ENCODE results near the gene INCENP.
A peak's percentile ranks its signal among the peaks of the same experiment; 100 is the strongest.
"Not testable (repeated sequence)": the region's sequence is repeated elsewhere in the genome, so short reads cannot be mapped to it uniquely, and the experiment has no call there.

Gene INCENP

DNA sequence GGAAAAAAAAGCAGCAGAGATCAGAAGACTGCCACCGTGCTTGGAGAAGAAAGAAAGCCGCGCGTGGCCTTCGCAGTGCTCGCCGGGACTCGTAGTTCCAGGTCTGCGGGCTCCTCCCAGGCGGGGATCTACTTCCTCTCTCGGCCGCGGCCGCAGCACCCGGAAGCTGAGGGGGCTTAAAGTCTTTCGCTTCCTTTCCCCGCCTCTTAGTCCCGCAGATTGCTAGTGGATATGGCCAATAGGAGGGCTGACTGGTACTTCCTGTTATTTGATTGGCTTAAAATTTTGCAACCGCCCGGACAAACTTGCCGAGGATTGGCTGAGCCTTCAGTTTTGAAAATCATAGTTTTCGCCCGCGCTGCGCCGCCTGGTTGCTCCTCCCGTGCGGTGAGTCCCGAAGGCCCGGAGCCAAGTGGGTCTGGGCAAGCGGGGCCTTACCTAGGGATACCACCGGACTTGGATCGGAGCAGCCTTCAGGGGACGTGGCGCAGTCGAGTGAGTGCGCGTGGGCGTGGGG lies at the start of gene INCENP:
Gene INCENP, plus strand, starts transcription at position 343 of the 517 bp plus-strand sequence. CDS start 4,151 bp downstream, outside the sequence.
- FAIRE-seq: peak; percentile 97

DNA sequence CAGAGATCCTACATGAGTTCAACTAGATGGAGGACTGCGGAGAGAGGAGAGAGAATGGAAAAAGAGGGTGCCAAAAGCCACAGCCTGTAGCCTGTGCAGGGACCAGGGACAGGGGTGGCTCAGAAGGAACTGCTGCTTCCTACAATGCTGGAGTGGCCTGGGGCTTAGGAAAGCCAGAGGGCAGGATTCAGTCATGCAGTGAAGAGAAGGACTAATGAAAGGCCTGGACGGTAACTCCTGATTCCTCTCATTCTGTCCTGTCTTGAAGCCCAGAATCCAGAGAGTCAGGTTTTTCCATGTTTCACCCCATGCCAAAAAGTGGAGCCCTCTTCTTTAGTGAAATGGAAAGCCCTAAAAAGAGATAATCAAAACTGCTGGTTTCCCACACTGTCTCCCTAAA lies 48.4 kb upstream of the INCENP start:
- FAIRE-seq: no peak

DNA sequence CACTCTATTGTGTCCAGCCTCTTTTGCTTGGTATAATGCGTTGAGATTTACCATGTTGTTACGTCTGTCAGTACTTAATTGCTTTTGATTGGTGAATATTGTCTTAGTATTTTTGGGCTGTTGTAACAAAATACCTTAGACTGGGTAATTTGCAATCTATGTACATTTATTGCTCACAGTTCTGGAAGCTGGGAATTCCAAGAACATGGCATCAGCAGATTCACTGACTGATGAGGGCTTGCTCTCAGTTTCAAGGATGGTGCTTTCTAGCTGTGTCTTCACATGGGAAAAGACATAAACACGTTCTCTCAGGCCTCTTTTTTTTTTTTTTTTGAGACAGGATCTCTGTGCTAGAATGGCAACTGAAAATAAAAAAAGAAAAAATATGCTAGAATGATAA lies 46.7 kb upstream of the INCENP start:
- no peak for FAIRE-seq

DNA sequence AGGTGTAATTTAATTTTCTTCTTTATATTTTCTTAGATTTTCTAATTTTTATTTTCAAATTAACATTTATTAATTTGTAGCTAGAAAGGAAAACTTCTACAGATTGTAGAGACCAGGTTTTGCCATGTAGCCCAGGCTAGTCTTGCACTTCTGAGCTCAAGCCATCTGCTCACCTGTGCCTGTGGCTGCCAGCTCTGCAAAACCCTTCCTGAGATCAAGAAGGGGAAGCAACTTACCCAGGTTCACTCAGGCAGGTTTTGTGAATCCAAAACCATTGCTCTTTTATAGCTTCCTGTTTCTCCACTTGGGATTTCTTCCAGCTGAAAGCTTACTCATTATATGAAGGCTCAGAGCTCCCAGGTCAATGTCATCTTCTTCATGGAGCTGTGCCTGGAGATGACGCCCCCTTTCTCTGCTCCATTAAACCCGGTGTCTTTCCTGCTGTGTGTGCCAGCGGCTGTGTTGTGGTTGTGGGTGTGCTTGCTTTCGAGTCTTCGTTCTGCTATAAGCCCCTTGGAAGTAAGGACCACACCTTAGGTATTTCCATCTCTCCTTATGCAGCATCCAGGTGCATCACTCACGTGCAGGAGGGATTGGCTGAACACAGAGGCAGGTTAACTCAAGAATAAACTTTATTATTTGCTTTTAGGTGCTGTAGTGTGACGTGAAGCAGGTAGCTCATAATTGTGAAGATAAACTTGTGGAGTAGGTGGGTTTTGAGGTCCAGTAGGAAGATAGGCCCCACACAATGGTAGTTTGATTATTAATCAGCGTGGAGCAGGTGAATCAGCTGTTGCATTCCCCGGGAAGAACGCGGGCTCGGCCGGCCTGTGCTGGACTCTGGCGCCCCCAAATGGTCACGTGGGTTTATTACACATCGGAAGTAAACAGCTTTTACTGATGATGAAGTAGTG lies 42.2 kb upstream of the INCENP start:
- no peak for FAIRE-seq

DNA sequence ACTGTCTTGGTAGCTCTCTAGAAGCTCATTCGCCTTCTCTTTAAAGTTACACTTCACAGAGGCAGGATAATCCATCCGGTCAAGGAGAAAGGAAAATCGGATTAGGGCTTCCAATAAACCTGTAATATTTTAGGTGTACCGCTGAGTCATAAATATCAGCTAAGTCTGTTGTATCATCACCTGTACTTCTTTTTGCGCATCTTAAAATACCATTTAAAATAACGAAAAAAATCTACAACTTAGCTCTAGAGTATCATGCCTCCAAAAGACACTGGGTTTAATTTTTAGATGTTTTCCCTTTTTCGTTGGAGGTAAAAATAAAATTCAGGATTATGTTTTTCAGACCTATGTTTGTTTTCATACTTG lies 41.5 kb upstream of the INCENP start:
- no peak for FAIRE-seq

DNA sequence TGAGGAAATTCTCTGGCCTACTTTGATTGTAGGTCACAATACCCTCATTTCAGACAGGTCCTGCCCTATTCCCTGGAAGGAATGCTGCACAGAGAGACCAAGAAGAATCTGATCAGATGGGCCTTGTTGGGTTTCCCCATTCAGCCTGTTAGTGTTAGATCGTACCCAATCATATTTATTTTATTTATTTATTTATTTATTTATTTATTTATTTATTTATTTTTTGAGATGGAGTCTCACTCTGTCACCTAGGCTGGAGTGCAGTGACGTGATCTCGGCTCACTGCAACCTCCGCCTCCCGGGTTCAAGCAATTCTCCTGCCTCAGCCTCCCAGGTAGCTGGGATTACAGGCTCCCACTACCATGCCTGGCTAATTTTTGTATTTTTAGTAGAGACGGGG lies 39.0 kb upstream of the INCENP start:
- FAIRE-seq: not testable (repeated sequence)

DNA sequence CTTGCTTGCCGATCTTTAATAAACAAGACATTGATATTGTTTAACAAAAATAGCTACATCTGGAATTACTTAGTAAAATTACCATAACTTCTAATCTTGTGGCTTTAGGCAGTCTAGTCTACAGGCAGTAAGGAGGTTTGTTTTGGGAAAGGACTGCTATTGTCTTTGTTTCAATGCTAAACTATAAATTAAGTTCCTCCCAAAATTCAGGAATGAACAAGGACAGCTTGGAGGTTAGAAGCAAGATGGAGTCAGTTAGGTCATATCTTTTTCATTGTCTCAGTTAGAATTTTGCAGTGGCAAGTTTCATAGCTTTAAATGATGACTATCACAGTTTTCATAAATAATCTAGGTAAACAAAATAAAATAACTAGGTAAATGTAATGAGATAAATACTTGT lies 36.1 kb upstream of the INCENP start:
- FAIRE-seq: no peak

DNA sequence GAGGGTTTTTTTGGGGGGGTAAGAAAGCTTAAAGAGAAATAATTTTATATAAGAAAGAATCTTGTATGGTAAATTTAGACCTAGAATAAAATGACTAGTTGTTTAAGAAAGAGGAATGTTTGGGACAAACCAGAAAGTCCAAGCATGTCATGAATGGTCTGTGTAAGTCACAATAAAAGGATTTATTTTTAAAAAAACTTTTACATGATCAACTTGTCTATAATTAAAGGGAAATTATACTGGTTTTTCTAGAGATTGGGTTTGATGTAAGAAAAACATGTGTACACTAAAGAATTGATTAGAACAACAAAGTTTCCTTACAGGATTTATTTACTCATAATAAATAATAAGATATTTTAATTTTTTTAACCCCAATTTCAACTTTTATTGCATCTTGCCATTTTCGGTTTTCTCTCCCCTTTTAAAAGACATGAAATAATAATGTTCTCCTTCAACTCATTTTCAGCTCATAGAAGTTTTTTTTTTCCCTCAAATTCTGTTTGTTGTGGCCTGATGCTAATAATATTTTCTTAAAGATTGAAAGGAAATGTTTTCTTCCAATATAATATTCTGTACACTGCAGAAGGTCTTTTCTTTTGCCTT lies 35.4 kb upstream of the INCENP start:
- FAIRE-seq: peak; percentile 80

DNA sequence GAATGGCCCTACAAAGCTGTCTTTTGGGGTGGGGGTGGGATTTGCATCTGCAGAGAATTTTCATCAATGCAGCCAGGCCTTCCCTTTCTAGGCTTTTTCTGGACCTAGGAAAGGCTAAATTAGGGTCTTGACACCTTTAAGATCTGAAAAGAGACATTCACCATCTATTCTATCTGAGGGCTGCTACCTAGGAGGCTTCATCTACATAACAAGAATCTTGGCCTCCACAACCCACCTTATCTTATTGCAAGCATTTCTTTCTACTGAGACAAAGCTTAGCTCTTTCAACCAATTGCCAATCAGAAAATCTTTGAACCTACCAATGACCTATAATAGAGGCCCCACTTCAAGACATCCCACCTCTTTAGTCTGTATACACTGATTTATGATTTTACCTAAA lies 20.7 kb upstream of the INCENP start:
- no peak for FAIRE-seq

DNA sequence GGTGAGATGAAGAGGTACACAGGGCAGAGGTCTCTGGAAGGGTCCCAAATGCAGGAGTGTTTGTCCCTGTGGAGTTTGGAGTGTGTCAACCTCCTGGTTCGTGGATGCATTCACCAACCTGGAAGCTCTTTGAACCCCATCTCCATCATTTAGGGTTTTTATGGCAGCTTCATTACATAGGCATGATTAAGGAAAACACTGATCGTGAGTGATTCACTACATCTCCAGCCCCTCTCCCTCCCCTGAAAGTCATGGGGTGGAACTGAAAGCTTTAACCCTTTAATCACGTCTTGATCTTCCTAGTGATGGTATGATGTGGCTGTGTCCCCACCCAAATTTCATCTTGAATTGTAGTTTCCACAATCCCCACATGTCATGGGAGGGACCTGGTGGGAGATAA lies 19.8 kb upstream of the INCENP start:
- FAIRE-seq: no peak

DNA sequence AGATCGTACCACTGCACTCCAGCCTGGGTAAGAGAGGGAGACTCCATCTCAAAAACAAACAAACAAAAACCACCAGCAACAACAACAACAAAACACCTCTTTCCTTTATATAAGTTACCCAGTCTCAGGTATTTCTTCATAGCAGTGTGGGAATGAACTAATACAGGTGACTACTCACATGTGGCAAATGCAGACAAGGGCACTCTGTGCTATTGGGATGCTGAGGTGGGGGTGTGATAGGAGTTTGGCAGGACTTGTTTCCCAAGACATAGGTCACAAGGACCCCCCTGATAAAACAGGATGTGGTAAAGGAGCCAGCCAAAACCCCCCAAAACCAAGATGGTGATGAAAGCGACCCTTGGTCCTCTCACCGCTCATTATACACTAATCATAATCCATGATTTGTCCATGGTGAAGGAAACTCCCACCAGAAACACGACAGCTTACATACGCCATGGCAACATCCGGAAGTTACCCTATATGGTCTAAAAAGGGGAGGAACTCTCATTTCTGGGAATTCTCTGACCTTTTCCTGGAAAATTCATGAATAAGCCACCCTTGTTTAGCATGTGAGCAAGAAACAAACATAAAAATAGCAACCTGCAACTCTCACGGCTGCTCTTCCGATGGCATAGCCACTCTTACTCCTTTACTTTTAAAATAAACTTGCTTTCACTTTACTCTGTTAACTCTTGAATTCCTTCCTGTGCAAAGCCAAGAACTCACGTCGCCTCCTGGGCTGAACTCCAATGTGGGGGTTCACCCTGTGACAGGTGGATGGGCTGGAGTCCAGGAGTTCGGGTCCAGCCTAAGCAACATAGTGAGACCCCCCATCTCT lies 18.8 kb upstream of the INCENP start:
- no peak for FAIRE-seq

DNA sequence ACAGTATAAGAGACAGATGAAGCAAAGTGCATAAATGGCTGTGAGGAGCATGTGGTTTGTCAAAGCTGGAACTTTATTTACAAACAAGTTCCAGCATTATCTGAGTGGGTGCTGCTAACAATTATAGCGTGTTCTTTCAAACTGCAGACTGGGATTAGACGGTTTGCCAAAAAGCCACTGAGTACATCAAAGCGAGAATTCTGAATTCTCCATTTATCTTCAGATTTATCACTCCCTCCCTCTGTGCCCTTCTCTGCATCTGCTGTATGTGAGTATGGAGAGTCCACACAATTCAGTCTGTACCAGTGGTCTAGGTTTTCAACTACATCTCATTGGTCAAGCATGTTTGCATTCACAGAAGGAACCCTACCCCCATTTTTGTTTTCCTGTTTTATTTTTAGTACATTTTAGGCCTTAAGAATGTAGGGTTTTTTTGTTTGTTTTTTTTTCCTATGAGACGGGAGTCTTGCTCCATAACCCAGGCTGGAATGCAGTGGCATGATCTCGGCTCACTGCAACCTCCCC lies 18.1 kb upstream of the INCENP start:
- no peak for FAIRE-seq

DNA sequence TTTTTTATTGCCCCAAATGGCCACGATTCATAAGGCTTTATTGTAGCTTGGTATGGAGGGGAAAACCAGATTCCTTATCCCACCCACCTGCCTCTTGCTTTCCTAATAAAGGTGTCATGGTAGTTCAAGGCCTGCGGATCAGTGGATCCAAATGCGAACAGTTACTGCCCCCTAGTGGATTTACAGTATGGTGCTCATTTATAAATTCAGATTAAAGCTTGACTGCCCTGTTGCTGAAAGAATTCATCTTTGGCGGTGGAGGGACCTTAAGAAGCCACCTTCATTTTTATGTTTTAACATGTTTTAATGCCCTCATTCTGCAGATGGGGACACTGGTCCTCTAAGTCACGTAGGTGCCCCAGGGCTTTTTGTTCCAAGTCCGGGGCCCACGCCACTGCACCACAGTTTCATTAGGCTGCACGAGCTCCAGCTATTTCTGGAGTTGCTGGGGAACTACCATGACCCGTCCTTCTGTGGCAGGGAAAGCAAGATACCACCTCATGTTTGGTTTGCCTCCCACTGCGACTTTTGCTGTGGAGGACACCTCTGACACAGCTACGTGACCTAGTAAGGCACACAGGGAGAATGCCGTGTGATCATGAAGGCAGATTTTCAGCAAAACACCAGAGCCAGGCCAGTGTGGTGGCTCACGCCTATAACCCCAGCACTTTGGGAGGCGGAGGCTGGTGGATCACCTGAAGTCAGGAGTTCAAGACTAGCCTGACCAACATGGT lies 15.6 kb upstream of the INCENP start:
- FAIRE-seq: no peak

DNA sequence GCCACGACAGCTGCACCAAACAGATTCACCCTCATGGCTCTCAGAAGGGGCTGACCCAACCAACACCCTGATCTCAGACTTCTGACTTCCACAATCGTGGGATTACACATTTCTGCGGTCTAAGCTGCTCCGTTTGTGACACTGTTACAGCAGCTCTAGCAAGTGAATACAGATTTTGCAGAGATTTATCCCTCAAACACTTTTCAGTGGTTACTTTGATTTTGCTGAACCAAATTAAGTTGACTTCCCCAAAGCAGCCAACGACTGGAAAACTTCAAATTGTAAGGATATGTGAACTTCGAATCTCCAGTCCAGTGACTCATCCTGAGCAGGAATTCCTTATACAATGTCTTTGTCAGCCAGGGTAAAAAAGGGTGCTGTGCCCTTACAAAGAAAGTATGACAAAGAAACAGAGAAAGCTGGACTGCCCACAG lies 14.8 kb upstream of the INCENP start:
- no peak for FAIRE-seq

DNA sequence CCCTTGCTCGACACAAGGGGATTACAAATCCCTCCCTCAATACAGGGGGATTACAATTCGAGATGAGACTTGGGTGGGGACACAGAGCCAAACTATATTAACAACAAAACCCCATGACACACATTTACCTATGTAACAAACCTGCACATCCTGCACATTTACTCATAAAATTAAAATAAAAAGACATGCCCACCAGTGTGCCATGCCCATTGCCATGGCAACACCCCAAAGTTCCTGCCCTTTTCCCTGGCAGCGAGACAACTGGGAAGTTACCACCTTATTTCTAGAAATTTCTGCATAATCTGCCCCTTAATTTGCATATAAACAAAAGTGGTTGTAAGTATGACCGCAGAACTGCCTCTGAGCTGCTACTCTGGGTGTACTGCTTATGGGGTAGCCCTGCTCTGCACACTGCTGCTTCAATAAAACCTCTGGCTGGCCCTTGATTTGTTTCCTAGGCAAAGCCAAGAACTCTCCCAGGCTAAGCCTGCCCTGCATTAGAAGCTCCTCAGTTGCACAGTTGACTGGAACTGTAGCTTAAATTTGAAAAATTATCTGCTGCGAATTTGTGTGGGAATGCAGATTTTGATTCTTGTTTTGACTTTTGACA lies 8.6 kb upstream of the INCENP start:
- no peak for FAIRE-seq

DNA sequence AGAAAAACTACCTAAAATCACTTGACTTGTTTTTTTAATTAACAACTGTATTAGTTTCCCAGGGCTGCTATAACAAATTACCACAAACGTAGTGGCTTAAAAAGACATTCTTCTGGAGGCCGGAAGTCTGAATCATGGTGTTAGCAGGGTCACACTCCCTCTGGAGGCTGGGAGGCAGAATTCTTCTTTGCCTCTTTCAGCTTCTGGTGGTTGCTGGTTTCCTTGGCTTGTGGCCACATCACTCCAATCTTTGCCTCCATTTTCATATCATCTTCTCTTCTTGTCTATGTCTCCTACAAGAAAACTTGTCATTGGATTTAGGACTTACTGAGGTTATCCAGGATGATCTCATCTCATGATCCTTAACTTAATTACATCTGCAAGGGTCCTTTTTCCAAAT lies 7.4 kb upstream of the INCENP start:
- no peak for FAIRE-seq

DNA sequence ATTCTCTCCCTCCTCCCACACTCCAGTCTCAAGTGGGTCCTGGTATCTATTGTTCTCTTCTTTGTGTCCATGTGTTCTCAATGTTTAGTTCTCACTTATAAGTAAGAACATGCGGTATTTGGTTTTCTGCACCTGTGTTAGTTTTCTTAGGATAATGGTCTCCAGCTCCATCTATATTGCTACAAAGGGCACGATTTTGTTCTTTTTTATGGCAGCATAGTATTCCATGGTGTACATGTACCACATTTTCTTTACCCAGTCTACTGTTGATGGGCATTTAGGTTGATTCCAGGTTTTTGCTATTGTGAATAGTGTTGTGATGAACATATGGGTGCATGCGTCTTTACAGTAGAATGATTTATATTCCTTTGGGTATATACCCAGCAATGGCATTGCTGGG lies 4.2 kb upstream of the INCENP start:
- FAIRE-seq: no peak

DNA sequence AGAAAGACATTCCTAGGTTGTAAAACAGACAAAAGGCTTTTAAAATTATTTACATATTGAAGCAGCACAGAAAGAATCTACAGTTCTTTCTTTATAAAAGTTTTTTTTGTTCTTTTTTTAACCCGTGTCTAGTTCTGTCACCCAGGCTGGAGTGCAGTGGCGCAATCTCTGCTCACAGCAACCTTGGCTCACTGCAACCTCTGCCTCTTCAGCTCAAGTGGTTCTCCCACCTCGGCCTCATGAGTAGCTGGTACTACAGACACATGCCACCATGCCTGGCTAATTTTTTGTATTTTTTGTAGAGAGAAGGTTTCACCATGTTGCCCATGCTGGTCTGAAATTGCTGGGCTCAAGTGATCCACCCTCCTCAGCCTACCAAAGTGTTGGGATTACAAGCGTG lies 3.8 kb upstream of the INCENP start:
- no peak for FAIRE-seq

DNA sequence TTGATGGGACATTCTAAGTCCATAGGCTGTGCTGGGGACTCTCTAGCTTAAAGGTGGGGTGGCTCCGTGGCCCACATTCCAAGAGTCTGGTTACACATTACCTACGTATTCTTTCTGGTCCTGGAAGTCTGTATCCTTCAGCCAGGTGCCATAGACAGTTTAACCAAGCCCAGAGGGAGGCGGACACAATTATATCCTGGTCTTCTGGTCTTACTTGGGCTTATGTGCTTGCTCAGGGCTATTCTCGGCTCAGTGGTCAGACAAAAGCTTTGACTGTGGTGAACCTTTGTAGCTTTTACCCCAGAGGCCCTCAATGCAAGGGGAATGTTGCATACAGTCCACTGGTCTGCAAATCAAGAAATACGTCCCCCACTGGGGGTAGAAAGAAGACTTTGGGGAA lies 3.4 kb upstream of the INCENP start:
- FAIRE-seq: no peak

DNA sequence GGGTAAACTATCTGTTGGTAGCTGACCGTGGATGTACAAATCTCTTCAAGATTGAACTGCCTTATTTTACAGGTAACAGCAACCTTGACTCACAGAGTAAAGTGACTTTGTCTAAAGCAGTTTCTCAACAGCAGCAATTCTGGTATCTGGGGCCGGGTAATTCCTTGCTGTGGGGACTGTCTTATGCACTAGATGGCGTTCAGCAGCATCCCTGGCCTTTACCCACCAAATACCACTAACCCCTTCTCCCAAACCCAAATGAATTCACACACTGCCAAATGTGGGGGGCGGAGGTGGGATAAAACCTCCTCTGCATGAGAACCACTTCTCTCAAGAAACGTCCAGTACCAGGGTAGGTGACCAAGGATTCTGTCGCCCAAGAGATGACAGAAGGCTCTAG lies 1.7 kb upstream of the INCENP start:
- FAIRE-seq: no peak

DNA sequence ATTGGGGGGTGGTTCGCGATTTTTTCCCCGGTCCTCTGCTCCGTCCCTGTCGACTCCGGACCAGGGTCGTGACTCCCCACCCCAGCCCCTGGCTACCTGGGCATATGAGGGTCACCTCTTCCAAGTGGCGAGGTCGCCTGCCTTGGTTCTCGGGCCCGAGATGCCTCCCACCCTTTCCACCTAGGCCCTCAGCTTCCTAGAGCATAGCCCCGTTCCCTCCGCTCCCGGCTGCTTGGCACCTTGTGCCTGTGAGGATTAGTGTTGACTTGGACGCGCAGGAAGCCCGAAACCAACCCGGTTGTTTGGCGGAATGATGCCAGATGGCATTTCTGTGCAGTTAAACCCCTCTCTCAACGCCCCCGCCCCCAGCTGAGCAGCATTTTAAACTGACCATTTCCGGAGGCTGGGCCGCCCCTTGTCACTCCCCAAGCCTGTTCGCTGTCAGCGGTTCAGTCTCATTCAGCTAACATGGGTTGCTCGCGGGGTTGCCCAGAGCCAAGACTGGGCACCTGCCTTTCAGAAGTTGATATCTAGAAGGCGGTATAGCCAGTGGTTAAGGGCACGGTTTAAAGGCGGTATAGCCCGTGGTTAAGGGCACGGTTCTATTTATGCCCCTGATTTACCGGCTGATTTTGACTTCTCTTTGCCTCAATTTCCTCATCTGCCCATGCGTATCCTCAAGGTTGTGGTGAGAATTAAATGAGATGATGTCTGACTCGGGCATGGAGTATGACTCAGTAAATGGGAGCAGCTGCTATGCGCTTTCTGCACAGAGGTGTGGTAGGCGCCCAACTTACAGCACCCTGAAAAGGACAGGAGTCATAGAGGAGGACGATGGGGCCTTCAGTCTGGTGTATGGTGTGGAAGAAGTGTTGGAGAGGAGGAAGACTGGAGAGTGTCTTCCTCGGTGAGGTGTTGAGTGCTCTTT lies 639 bp downstream of the INCENP start:
- no peak for FAIRE-seq

Measured in endometrium (tissue), 2 donors.